ENCODE results near the gene LRMDA. TPM values are rescaled to one million over a fixed set of nuclear protein-coding genes. Genes with fewer than 3 reads are reported as not detected.

LRMDA gene
- total RNA-seq, 2 donors from 2014 or later, result 9.6 to 12.6 TPM

DNA sequence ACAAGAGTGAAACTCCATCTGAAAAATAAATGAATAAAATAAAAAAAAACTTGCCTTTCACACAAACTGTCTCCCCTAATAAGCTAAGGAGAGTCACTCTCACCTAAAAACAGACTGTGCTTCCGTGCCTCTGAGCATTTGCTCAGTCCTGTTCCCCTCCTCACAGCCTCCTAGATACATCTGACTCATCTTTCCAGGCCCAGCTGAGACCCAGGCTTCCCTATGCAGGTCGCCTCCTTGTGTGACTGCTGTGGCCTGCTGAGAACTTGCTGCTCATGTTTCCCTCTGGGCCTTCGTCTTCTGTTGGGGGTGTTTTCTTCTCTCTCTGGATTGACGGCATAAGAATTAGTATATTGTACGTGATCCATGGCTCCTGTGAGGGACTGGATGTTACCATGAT, 777.7 kb downstream of the LRMDA start:
- Histone ChIP-seq H3K9me3 (no peaks in the 10 kb centered on the region), H3K36me3 (no peaks in the 10 kb centered on the region), H3K27me3 (replicated peaks; ENCODE audit: insufficient read depth) (no peaks in the 10 kb centered on the region), H3K4me1 (replicated peaks) (no peaks in the 10 kb centered on the region), H3K4me3 (no peak overlapping the region), H3K27ac (no peak overlapping the region)
- WGBS, result 85% methylated on average over 5 of the region's 5 CpGs
- DNase-seq (ENCODE audit: low spot score), result no peak
- TF ChIP-seq POLR2AphosphoS5 (IDR thresholded peaks at IDR 0.05) (no peak), POLR2A (IDR thresholded peaks at IDR 0.05) (no peak)
- TF ChIP-seq, protein P1, sequence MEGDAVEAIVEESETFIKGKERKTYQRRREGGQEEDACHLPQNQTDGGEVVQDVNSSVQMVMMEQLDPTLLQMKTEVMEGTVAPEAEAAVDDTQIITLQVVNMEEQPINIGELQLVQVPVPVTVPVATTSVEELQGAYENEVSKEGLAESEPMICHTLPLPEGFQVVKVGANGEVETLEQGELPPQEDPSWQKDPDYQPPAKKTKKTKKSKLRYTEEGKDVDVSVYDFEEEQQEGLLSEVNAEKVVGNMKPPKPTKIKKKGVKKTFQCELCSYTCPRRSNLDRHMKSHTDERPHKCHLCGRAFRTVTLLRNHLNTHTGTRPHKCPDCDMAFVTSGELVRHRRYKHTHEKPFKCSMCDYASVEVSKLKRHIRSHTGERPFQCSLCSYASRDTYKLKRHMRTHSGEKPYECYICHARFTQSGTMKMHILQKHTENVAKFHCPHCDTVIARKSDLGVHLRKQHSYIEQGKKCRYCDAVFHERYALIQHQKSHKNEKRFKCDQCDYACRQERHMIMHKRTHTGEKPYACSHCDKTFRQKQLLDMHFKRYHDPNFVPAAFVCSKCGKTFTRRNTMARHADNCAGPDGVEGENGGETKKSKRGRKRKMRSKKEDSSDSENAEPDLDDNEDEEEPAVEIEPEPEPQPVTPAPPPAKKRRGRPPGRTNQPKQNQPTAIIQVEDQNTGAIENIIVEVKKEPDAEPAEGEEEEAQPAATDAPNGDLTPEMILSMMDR (IDR thresholded peaks at IDR 0.05), result no peak
- intact Hi-C loops (cut with DNase I), result no loop called here

DNA sequence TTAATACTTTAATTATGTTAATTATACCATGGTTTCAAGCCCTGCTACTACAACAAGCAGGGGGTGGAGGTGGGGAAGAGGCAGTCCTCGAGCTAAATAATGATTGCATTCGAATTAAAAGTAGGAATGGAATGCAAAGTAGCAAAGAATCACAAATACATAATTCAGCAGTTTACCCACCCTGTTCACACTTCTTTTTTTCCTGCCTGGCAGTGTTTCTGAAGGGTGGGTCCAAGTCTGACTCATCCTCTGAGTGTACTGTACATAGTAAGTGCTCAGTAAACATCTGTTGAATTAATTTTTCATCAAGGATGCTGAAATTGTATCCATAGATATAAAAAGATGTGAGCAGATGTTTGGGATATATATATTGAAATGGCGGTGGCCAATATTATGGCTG, 778.8 kb downstream of the LRMDA start:
- WGBS, result 80% methylated on average over 3 of the region's 3 CpGs
- Histone ChIP-seq H3K27me3 (replicated peaks; ENCODE audit: insufficient read depth) (no peaks in the 10 kb centered on the region), H3K27ac (no peak overlapping the region), H3K4me3 (no peak overlapping the region), H3K4me1 (replicated peaks) (no peaks in the 10 kb centered on the region), H3K9me3 (no peaks in the 10 kb centered on the region), H3K36me3 (no peaks in the 10 kb centered on the region)
- no peak for DNase-seq (ENCODE audit: low spot score)
- intact Hi-C loops (cut with DNase I), result no loop called here
- no peak for TF ChIP-seq POLR2AphosphoS5 (IDR thresholded peaks at IDR 0.05)
- TF ChIP-seq, protein P1 (IDR thresholded peaks at IDR 0.05), result no peak
- TF ChIP-seq POLR2A (IDR thresholded peaks at IDR 0.05), result no peak

DNA sequence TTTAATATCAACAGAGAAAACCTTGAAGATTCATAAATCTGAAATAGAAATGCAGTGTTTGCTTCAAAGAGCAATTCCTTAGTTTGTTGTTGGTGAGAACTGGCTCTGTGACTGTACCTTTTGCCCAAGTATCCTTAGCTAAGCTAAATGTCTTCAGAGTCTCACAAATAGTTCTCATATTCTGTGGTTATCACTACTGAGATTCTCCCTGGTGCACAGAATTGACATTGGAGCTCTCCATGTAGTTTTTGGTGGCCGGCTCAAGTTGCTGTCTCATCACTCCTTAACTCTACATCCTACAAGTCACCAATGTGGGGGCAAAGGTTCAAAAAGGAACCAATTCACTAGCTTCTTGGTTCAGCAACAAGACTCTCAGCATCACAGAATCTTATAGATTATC, 780.3 kb downstream of the LRMDA start:
- H3K4me1 ChIP-seq (replicated peaks), result no peaks in the 10 kb centered on the region
- no peak for TF ChIP-seq POLR2AphosphoS5 (IDR thresholded peaks at IDR 0.05)
- TF ChIP-seq, protein P1 (IDR thresholded peaks at IDR 0.05), result no peak
- TF ChIP-seq POLR2A (IDR thresholded peaks at IDR 0.05), result no peak
- no peak overlapping the region for H3K4me3 ChIP-seq
- H3K27me3 ChIP-seq (replicated peaks; ENCODE audit: insufficient read depth), result no peaks in the 10 kb centered on the region
- WGBS, result 100% methylated on average over 1 of the region's 1 CpG
- H3K27ac ChIP-seq, result no peak overlapping the region
- intact Hi-C loops (cut with DNase I), result no loop called here
- no peaks in the 10 kb centered on the region for H3K36me3 ChIP-seq
- H3K9me3 ChIP-seq, result no peaks in the 10 kb centered on the region
- DNase-seq (ENCODE audit: low spot score), result no peak

DNA sequence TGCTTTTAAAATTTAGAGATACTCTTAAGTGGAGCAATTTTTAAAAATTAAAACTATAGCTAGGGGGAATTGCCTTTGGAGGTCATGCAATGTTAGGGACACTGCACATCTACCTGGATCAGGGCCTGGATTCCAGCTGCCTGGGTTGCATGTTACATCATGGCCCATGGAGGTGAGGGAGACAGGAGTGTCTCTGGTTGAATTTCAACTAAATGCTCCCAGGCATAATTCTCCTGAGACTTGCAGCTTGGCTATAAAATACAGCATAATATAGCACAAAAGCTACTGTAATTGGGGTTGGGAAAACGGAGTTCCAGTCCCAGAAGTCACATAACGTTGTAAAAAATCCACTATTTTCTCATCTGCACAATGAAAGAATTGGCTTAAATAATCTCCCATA, 782.5 kb downstream of the LRMDA start:
- Histone ChIP-seq H3K4me1 (replicated peaks) (no peaks in the 10 kb centered on the region), H3K27ac (no peak overlapping the region), H3K9me3 (no peaks in the 10 kb centered on the region), H3K27me3 (replicated peaks; ENCODE audit: insufficient read depth) (no peaks in the 10 kb centered on the region), H3K36me3 (no peaks in the 10 kb centered on the region), H3K4me3 (no peak overlapping the region)
- WGBS, result 76% methylated on average over 2 of the region's 2 CpGs
- intact Hi-C loops (cut with DNase I), result no loop called here
- no peak for DNase-seq (ENCODE audit: low spot score)
- TF ChIP-seq POLR2A (IDR thresholded peaks at IDR 0.05) (no peak), POLR2AphosphoS5 (IDR thresholded peaks at IDR 0.05) (no peak)
- TF ChIP-seq, protein P1 (IDR thresholded peaks at IDR 0.05), result no peak

DNA sequence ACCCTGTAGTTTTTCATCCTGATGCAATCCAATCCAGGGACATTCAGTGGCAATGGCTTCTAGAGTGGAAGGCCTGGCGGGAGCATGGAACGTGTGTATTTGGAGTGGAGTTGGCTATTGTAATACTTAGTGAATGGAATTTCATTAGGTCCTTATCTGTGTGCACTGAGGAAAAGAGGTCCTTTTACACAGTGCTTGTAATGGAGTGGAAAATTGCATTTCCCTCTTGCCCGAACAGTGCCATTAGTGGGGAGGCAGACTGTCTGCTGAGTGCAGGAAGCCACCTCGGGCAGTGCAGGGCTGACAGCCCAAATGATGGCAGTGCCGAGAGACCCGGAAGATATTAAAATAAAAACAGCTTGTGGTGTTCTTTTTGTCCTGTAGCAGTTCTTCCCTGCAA, 786.6 kb downstream of the LRMDA start:
- no peaks in the 10 kb centered on the region for H3K4me1 ChIP-seq (replicated peaks)
- no peak overlapping the region for H3K4me3 ChIP-seq
- no peaks in the 10 kb centered on the region for H3K27me3 ChIP-seq (replicated peaks; ENCODE audit: insufficient read depth)
- no peak for DNase-seq (ENCODE audit: low spot score)
- H3K36me3 ChIP-seq, result no peaks in the 10 kb centered on the region
- intact Hi-C loops (cut with DNase I), result no loop called here
- 80% methylated on average over 6 of the region's 6 CpGs for WGBS
- no peaks in the 10 kb centered on the region for H3K9me3 ChIP-seq
- H3K27ac ChIP-seq, result no peak overlapping the region
- TF ChIP-seq POLR2A (IDR thresholded peaks at IDR 0.05), result no peak
